Fibroblast of lung (primary cell): ENCODE results near the gene SON. TPM values are rescaled to one million over a fixed set of nuclear protein-coding genes. Genes with fewer than 3 reads are reported as not detected.

Source experiments
- DNase-seq, 2 donors: peaks; one replicate each; pipeline versions ENCODE4 v3.0.0 to v3.0.0-alpha.2; 2010; ENCODE audit warnings: low read depth in 2 of 2
- H2AFZ ChIP-seq: 2 replicates; pipeline ENCODE4 v1.5.1; 2012; ENCODE audit warnings: low read length, control low read depth, inconsistent platforms
- H3K27ac ChIP-seq: 2 replicates; pipeline ENCODE4 v1.5.1; 2011; ENCODE audit warnings: low read length, control low read depth; ENCODE audit not compliant: insufficient read depth
- H3K27me3 ChIP-seq: 2 replicates; pipeline ENCODE4 v1.5.1; 2011; ENCODE audit warnings: mild to moderate bottlenecking, low read length; ENCODE audit not compliant: control insufficient read depth, insufficient read depth
- H3K36me3 ChIP-seq: 2 replicates; pipeline ENCODE4 v1.5.1; 2011; ENCODE audit warnings: low read length; ENCODE audit not compliant: control insufficient read depth, insufficient read depth
- H3K4me1 ChIP-seq: 2 replicates; pipeline ENCODE4 v1.5.1; 2011; ENCODE audit warnings: low read length; ENCODE audit not compliant: control insufficient read depth, insufficient read depth; ENCODE audit errors: extremely low read depth
- H3K4me2 ChIP-seq: 2 replicates; pipeline ENCODE4 v1.5.1; 2011; ENCODE audit warnings: low read length, control low read depth; ENCODE audit not compliant: insufficient read depth; ENCODE audit errors: extremely low read depth
- H3K4me3 ChIP-seq, 4 experiments: fragments of 200-600 bp in 1 of 4; sonication (generic) in 1 of 4; replicated peaks in 1 of 4; 2 replicates each; pipeline ENCODE4 v1.5.1; 2011 to 2016; ENCODE audit warnings: low read length in 4 of 4, low read depth in 3 of 4, mild to moderate bottlenecking in 3 of 4, control low read depth in 2 of 4, inconsistent platforms in 1 of 4, mixed read lengths in 1 of 4; ENCODE audit not compliant: insufficient read depth in 1 of 4; ENCODE audit errors: control extremely low read depth in 1 of 4
- H3K79me2 ChIP-seq: 2 replicates; pipeline ENCODE4 v1.5.1; 2012; ENCODE audit warnings: mild to moderate bottlenecking, low read length, inconsistent platforms; ENCODE audit not compliant: control insufficient read depth, insufficient read depth
- H3K9ac ChIP-seq: 2 replicates; pipeline ENCODE4 v1.5.1; 2011; ENCODE audit warnings: mild to moderate bottlenecking, low read length, control low read depth; ENCODE audit not compliant: insufficient read depth
- H3K9me3 ChIP-seq: 2 replicates; pipeline ENCODE4 v1.5.1; 2012; ENCODE audit warnings: low read depth, low read length; ENCODE audit not compliant: control insufficient read depth, insufficient read depth
- H4K20me1 ChIP-seq: 2 replicates; pipeline ENCODE4 v1.5.1; 2011; ENCODE audit warnings: low read length; ENCODE audit not compliant: control insufficient read depth, insufficient read depth; ENCODE audit errors: extremely low read depth
- CTCF ChIP-seq, 2 donors: IDR thresholded peaks in 1 of 2; conservative IDR thresholded peaks in 1 of 2; 1 replicate in 1 of 2; 2 replicates in 1 of 2; pipeline ENCODE4 v1.5.1; 2011 to 2012; ENCODE audit warnings: low read length in 2 of 2, control low read depth in 1 of 2, inconsistent platforms in 1 of 2, low read depth in 1 of 2, mild to moderate bottlenecking in 1 of 2
- EZH2 ChIP-seq: IDR thresholded peaks from 2 replicates; pipeline ENCODE4 v1.5.1; 2012; ENCODE audit warnings: low read length, control low read depth, mild to moderate bottlenecking; ENCODE audit errors: missing control alignments
- polyA plus RNA-seq, 2 donors: library from polyadenylated mRNA; depleted of rRNA in 1 of 2; stranded (reverse) in 1 of 2; unstranded in 1 of 2; fragments of >200 nt; gene quantifications; 2 replicates each; pipeline ENCODE4 v1.2.1, GENCODE V29; 2011 to 2012; ENCODE audit warnings: missing spikeins in 1 of 2
- total RNA-seq: library from RNA; depleted of rRNA; stranded (reverse); fragments of >200 nt; gene quantifications from 2 replicates; pipeline ENCODE4 v1.2.1, GENCODE V29; 2014

Gene SON
- total and polyA plus RNA-seq, 2 donors (not counting 1 experiment from before 2014, with no cell fraction given): 85.0 to 131 TPM

- Histone ChIP-seq H3K9ac (peak within 1 kb of the TSS; percentile 98), H3K4me2 (peak within 1 kb of the TSS; percentile 70), H3K9me3 (no peaks in the 10 kb centered on the region), H3K4me3 (peak within 1 kb of the TSS; percentile 65 to 97 (median 78)), H3K27ac (peak within 1 kb of the TSS; percentile 99), H2AFZ (peak within 1 kb of the TSS; percentile 76), H4K20me1 (peaks cover 7% of the 10 kb centered on the region), H3K4me1 (peaks cover 7% of the 10 kb centered on the region), H3K79me2 (peaks cover 69% of the 10 kb centered on the region), H3K27me3 (no peaks in the 10 kb centered on the region), H3K36me3 (peaks cover 1% of the 10 kb centered on the region)
- TF ChIP-seq CTCF (conservative IDR thresholded peaks at IDR 0.05 in 1 of 2, IDR thresholded peaks at IDR 0.05 in 1 of 2; ENCODE audit: low read depth in 1 of 2, low read length in 2 of 2) (no peak), EZH2 (no peak)
- peak; percentile 68 to 71 for DNase-seq
Measured at GRCh38 chr21:33541756-33542639, 840 bp upstream of the SON start, which contains the start of gene GART. GART (minus strand) TSS chr21:33542117; CDS start chr21:33539315, 2,802 bp downstream.

GRCh38 chr21:33543505-33544129, 779 bp downstream of the SON start:
- Histone ChIP-seq H2AFZ (no peak overlapping the region), H3K79me2 (peaks cover 79% of the 10 kb centered on the region), H4K20me1 (peaks cover 7% of the 10 kb centered on the region), H3K4me1 (peaks cover 7% of the 10 kb centered on the region), H3K36me3 (peaks cover 2% of the 10 kb centered on the region), H3K27me3 (no peaks in the 10 kb centered on the region), H3K4me2 (peak overlapping the region; percentile 84), H3K4me3 (peak overlapping the region; percentile 65 to 97 (median 78)), H3K9me3 (no peaks in the 10 kb centered on the region), H3K9ac (peak overlapping the region; percentile 98), H3K27ac (peak overlapping the region; percentile 99)
- no peak for DNase-seq
- TF ChIP-seq CTCF (conservative IDR thresholded peaks at IDR 0.05 in 1 of 2, IDR thresholded peaks at IDR 0.05 in 1 of 2; ENCODE audit: low read depth in 1 of 2, low read length in 2 of 2) (no peak), EZH2 (no peak)
